HepG2 (cell line): ENCODE results near the gene MINDY1. TPM values are rescaled to one million over a fixed set of nuclear protein-coding genes. Genes with fewer than 3 reads are reported as not detected.
A peak's percentile ranks its signal among the peaks of the same experiment; 100 is the strongest.

Source experiments
- AGO2 ChIP-seq: fragments of 200-400 bp; formaldehyde crosslinking; optimal IDR thresholded peaks from 2 replicates; pipeline ENCODE3; 2017; ENCODE audit warnings: mild to moderate bottlenecking, low read depth, low read length, moderate library complexity
- ARNT2 ChIP-seq: sonication (generic); formaldehyde crosslinking; IDR thresholded peaks from 2 replicates; pipeline ENCODE4 v1.8.0; 2022; ENCODE audit warnings: mild to moderate bottlenecking, low read depth, missing genetic modification reagents, moderate library complexity
- GABPB1 ChIP-seq: IDR thresholded peaks from 2 replicates; pipeline ENCODE4 v1.6.1; 2016; ENCODE audit warnings: mild to moderate bottlenecking, missing genetic modification reagents, moderate library complexity, missing compliant biosample characterization
- HINFP ChIP-seq: sonication (generic); formaldehyde crosslinking; IDR thresholded peaks from 2 replicates; pipeline ENCODE4 v1.4.0; 2020; ENCODE audit warnings: low read depth, mild to moderate bottlenecking, missing genetic modification reagents
- SRY ChIP-seq: sonication (generic); formaldehyde crosslinking; IDR thresholded peaks from 2 replicates; pipeline ENCODE4 v1.8.0; 2022; ENCODE audit warnings: mild to moderate bottlenecking, missing genetic modification reagents
- ZBTB37 ChIP-seq: sonication (generic); formaldehyde crosslinking; IDR thresholded peaks from 2 replicates; pipeline ENCODE4 v1.4.0; 2020; ENCODE audit warnings: mild to moderate bottlenecking, missing genetic modification reagents
- ZNF232 ChIP-seq: sonication (generic); formaldehyde crosslinking; IDR thresholded peaks from 2 replicates; pipeline ENCODE4 v1.4.0; 2020; ENCODE audit warnings: missing genetic modification reagents, borderline replicate concordance
- ZNF276 ChIP-seq: sonication (generic); formaldehyde crosslinking; IDR thresholded peaks from 2 replicates; pipeline ENCODE4 v1.4.0; 2020; ENCODE audit warnings: mild to moderate bottlenecking, low read depth, missing genetic modification reagents
- ZNF644 ChIP-seq: IDR thresholded peaks from 2 replicates; pipeline ENCODE4 v1.6.1; 2016; ENCODE audit warnings: low read depth
- ZNF687 ChIP-seq: sonication (generic); formaldehyde crosslinking; IDR thresholded peaks from 2 replicates; pipeline ENCODE4 v1.5.1; 2020; ENCODE audit warnings: mild to moderate bottlenecking, missing genetic modification reagents, moderate library complexity
- ZNF775 ChIP-seq: sonication (generic); formaldehyde crosslinking; IDR thresholded peaks from 2 replicates; pipeline ENCODE4 v1.4.0; 2020; ENCODE audit warnings: missing genetic modification reagents, mild to moderate bottlenecking, moderate library complexity, borderline replicate concordance
- ZSCAN5A ChIP-seq: sonication (generic); formaldehyde crosslinking; IDR thresholded peaks from 2 replicates; pipeline ENCODE4 v1.8.0; 2022; ENCODE audit warnings: mild to moderate bottlenecking, missing genetic modification reagents, borderline replicate concordance
- polyA plus RNA-seq, 8 experiments: library from polyadenylated mRNA; depleted of rRNA in 3 of 8; stranded (reverse) in 7 of 8; unstranded in 1 of 8; fragments of >200 nt; fragmentation: Illumina TruSeq in 4 of 8; extraction: Trizol in 4 of 8; gene quantifications; 2 replicates each; pipeline versions ENCODE4 v1.2.1 to v1.2.3, GENCODE V29; 2011 to 2016; ENCODE audit warnings: low read depth in 4 of 8, missing spikeins in 1 of 8, mixed read lengths in 1 of 8; ENCODE audit not compliant: insufficient read depth in 1 of 8
- total RNA-seq, 5 experiments: library from RNA; depleted of rRNA; stranded (reverse); fragments of >200 nt; fragmentation: Illumina TruSeq; extraction: Trizol; gene quantifications; 2 replicates each; pipeline ENCODE4 v1.2.3, GENCODE V29; 2016; ENCODE audit warnings: low read depth in 1 of 5

The MINDY1 gene
- total and polyA plus RNA-seq, 2 of the 13 experiments (the other 11 are each of a cell fraction or from before 2014, with no cell fraction given): 11.1 to 15.0 TPM

- no peak for TF ChIP-seq ZSCAN5A (CRISPR knock-in tag)
- TF ChIP-seq SRY (CRISPR knock-in tag): peak; percentile 56; the same call in 1 of the 2 replicates
- peak; percentile 80 for TF ChIP-seq AGO2
- no peak for TF ChIP-seq ZNF276
- 0 out of 2 replicates have a peak, but pooled peaks have one; percentile 19 for TF ChIP-seq HINFP (CRISPR knock-in tag)
- peak; percentile 51 for TF ChIP-seq GABPB1 (CRISPR knock-in tag)
- no peak; the same call in 1 of the 2 replicates for TF ChIP-seq ZNF232 (CRISPR knock-in tag)
- no peak for TF ChIP-seq ZNF644 (CRISPR knock-in tag)
- TF ChIP-seq ZBTB37 (CRISPR knock-in tag): 0 out of 2 replicates have a peak, but pooled peaks have one; percentile 18
- no peak for TF ChIP-seq ZNF775 (CRISPR knock-in tag)
- peak; percentile 92 for TF ChIP-seq ZNF687 (CRISPR knock-in tag)
- TF ChIP-seq ARNT2 (CRISPR knock-in tag): peak; percentile 39; the same call in 1 of the 2 replicates
Observed at GRCh38 chr1:151047925-151048644, 41.4 kb upstream of the MINDY1 start (continued).
